Ectodermal cell (in vitro differentiated cells): ENCODE data around the gene HTRA1.

Experiments used
- H3K27ac ChIP-seq: 2 replicates; pipeline ENCODE4 v1.7.0; 2013; ENCODE audit warnings: mild to moderate bottlenecking, low read depth, low read length; ENCODE audit not compliant: insufficient read depth, poor library complexity, severe bottlenecking
- H3K27me3 ChIP-seq: 2 replicates; pipeline ENCODE4 v1.7.0; 2013; ENCODE audit warnings: mild to moderate bottlenecking, low read length; ENCODE audit not compliant: insufficient read depth, control insufficient read depth, poor library complexity, severe bottlenecking
- H3K36me3 ChIP-seq: one replicate; pipeline ENCODE4 v1.7.0; 2013; ENCODE audit warnings: low read length; ENCODE audit not compliant: control insufficient read depth, insufficient read depth
- H3K4me1 ChIP-seq: one replicate; pipeline ENCODE4 v1.7.0; 2013; ENCODE audit warnings: low read length; ENCODE audit not compliant: control insufficient read depth, insufficient read depth
- H3K4me3 ChIP-seq: 2 replicates; pipeline ENCODE4 v1.7.0; 2013; ENCODE audit warnings: low read depth, low read length, control low read depth; ENCODE audit not compliant: insufficient read depth
- H3K9me3 ChIP-seq: 2 replicates; pipeline ENCODE4 v1.7.0; 2013; ENCODE audit warnings: mild to moderate bottlenecking, low read length, moderate library complexity; ENCODE audit not compliant: control insufficient read depth
- WGBS, 2 experiments: methylation state at CpG; one replicate each; pipeline ENCODE4 v1.1.7; 2013; ENCODE audit warnings: missing lambda C conversion rate in 2 of 2; 5-methylcytosine and 5-hydroxymethylcytosine counted together

Gene HTRA1

DNA sequence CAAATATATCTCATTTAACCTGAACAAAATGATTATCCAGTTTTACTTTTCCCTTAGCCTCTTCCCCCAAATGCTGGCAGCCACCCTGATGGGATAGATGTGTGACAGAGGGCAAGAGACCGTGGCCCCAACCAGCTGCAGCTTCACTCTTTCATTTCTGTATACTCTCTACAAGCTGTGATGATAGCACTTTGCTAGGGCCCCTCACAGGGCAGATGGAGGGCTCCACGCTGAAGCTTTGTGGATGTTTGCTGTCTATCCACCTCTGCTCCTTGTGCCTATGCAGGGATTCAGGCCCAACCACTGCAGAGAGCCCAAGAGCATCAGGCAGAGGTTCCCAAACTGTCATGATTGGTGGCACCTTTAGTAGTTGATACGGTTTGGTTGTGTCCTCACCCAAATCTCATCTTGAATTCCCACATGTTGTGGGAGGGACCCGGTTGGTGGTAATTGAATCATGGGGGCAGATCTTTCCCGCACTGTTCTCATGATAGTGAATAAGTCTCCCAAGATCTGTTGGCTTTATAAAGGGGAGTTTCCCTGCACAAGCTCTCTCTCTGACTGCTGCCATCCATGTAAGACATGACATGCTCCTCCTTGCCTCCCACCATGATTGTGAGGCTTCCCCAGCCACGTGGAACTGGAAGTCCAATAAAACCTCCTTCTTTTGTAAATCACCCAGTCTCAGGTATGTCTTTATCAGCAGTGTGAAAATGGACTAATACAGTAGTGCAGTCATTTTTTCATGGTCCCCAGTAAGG is 20.1 kb downstream of the HTRA1 start:
- WGBS, 2 experiments = 87 to 89% methylated on average over 6 of the region's 6 CpGs

DNA sequence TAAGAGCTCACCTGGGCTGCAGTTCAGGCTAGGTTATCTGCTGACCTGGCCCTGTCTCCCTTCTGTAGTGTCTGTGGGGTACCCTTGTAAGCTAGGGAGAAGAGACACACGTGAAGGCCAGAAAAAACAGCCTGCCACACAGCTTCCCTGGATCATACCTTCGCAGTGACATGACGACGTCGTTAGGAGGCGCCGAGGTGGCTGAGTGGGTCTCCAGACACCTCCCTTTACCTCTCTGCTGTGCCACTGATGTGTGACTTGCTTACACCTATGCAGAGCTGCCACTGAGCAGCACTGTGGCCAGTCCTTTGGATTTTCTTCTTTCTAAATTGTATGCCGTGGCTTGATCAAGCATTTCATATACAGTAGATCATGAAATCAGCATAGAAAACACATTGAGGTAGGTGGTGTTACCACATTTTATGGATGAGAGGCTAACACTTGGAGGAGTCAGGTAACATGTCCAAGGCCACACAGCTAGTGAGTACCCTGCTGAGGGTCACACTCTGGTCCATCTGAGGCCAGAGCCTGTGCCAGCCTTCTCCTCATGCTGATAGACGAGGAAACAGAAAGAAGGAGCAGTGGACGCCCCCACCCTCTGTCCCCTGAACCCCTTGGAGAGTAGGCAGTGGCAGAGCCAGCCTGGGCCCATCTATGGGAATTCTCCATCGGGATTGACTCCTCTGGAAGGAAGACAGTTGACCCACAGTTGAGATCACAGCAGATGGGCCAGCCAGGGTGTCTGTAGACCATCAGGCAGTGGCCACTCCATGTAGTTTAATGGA is 23.1 kb downstream of the HTRA1 start:
- H3K36me3 ChIP-seq = no peaks in the 10 kb centered on the region
- no peak overlapping the region for H3K27ac ChIP-seq
- peaks cover 14% of the 10 kb centered on the region for H3K4me1 ChIP-seq
- H3K4me3 ChIP-seq = no peak overlapping the region
- no peaks in the 10 kb centered on the region for H3K27me3 ChIP-seq
- no peaks in the 10 kb centered on the region for H3K9me3 ChIP-seq
- WGBS, 2 experiments = 91% methylated on average over 10 to 11 of the region's 11 CpGs

More for the DNA sequence above, 20.1 kb downstream of the HTRA1 start:
- Histone ChIP-seq H3K36me3 (no peaks in the 10 kb centered on the region), H3K4me3 (no peak overlapping the region), H3K27ac (no peak overlapping the region), H3K9me3 (no peaks in the 10 kb centered on the region), H3K4me1 (peaks cover 5% of the 10 kb centered on the region), H3K27me3 (no peaks in the 10 kb centered on the region)

DNA sequence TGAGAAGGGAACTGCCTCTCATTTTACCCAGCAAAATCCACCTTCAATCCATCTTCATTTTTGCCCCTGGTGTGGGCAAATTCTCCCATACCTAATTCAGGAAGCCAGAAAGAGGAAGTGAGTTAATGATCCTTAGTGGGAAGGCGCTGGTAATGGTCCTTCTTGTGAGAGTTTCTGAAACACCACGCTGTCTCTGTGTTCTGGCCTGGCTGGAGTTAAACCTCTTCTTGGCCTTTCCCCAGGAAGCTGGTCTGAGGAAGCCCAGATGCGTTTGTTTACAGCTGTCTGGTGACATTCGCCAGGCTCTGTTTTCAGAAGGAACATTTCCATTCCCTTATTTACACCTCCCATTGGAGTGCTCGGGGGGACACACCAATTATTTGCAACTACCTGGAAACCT is 24.3 kb downstream of the HTRA1 start:
- H3K4me1 ChIP-seq = peaks cover 14% of the 10 kb centered on the region
- H3K9me3 ChIP-seq = no peaks in the 10 kb centered on the region
- no peak overlapping the region for H3K4me3 ChIP-seq
- no peak overlapping the region for H3K27ac ChIP-seq
- WGBS, 2 experiments = 86 to 91% methylated on average over 4 to 5 of the region's 5 CpGs
- no peaks in the 10 kb centered on the region for H3K27me3 ChIP-seq
- no peaks in the 10 kb centered on the region for H3K36me3 ChIP-seq

DNA sequence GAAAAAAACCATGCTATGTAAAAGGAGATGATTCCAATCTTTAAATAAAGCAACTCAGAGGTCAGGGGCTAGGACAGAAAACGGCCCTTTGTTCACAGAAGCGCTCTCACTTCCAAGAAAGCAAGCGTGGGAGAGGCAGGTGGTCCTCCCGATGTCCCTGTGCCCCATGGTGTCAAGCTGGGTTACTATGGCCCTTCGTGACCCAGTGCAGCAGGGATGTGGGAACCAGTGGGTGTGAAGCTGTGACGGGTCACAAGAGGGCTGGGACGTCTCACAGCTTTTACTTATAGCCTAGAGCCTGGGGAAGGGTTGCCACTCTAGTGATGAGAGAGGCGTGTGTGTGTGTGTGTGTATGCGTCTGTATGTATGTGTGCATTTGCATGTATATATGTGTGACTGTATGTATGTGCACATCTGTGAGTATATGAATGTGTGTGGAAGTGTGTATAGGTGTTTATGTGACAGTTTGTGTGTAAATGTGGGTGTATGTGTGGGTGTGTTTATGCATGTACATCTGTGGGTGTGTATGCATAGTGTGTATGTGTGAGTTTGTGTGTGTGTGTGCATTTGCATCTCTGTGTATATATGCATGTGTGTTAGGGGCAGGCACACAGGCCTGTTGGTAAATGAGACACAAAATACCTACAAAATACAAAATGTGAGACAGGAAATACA is 25.2 kb downstream of the HTRA1 start:
- 78 to 83% methylated on average over 9 of the region's 9 CpGs for WGBS, 2 experiments

DNA sequence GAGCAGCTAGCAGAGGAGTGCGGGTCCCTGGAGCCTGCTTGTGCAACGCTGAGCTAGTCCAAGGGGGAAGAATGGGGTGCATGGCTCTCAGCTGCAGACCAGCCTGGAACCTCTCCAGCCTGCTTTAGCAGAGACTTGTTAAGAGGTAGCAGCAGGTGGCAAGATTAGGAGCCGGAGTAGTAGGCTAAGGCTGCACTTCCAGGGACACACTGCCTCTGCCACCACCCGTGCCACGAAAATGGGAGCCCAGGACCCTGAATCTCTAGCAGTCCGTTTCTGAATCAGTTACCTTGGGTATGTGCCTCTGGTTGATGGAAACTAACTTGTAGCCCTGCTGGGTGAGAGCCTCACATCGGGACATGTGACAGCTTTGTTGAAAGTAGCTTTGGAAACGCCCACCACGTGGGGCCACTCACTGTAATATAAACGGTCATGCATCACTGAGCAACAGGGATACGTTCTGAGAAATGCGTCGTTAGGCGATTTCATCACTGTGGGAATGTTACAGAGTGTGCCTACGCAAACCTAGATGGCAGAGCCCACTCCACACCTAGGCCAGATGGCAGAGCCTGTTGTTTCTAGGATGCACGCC is 25.9 kb downstream of the HTRA1 start:
- Histone ChIP-seq H3K9me3 (no peaks in the 10 kb centered on the region), H3K36me3 (no peaks in the 10 kb centered on the region), H3K27me3 (no peaks in the 10 kb centered on the region), H3K4me1 (peaks cover 21% of the 10 kb centered on the region), H3K4me3 (no peak overlapping the region), H3K27ac (no peak overlapping the region)
- WGBS, 2 experiments = 82 to 85% methylated on average over 16 of the region's 16 CpGs

More for the DNA sequence above, 25.2 kb downstream of the HTRA1 start:
- Histone ChIP-seq H3K27ac (no peak overlapping the region), H3K9me3 (no peaks in the 10 kb centered on the region), H3K36me3 (no peaks in the 10 kb centered on the region), H3K27me3 (no peaks in the 10 kb centered on the region), H3K4me3 (no peak overlapping the region), H3K4me1 (peaks cover 16% of the 10 kb centered on the region)

DNA sequence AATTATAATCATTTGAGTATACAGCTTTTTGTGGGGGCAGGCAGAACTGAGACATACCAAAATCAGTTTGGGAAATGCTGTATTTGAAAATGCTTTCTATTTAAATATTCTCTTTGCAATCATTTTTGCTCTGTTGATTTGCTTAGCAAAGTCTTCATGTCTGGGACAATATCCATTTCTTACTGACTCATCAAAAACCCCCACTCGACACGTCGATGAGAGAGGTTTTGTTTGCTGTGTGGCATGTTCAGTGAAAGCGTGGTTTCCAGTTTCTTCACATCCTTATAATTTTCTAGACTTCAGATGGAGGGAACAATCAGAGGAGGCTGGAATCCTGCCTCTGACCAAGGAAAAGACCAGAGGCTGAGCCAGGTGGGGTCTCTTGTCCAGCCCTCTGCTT is 28.9 kb downstream of the HTRA1 start:
- H3K27ac ChIP-seq = no peak overlapping the region
- peaks cover 21% of the 10 kb centered on the region for H3K4me1 ChIP-seq
- no peaks in the 10 kb centered on the region for H3K27me3 ChIP-seq
- 96% methylated on average over 4 of the region's 4 CpGs; no CpG with 5 or more reads in 1 of the 2 experiments for WGBS, 2 experiments
- H3K36me3 ChIP-seq = no peaks in the 10 kb centered on the region
- no peaks in the 10 kb centered on the region for H3K9me3 ChIP-seq
- H3K4me3 ChIP-seq = no peak overlapping the region

GRCh38 chr10:122490786-122491680 is 29.7 kb downstream of the HTRA1 start:
- H3K9me3 ChIP-seq = no peaks in the 10 kb centered on the region
- H3K27ac ChIP-seq = no peak overlapping the region
- 92 to 94% methylated on average over 26 of the region's 26 CpGs for WGBS, 2 experiments

DNA sequence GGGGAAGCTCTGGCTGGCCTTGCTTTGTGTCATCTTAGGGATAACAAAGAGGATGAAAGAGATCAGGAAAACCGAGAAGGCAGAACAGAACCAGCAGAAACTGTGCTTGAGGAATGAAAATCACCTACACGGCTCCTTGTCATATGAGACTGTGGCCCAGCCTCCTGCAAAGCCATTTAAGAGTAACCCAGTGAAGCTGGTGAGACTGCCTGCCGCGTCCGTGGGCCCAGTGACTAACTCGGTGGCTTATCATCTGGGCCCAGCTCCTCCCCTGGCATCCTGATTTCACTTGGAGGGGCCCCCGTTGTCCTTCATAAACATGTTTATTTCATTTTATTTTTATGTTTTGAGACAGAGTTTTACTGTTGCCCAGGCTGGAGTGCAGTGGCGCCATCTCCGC is 30.7 kb downstream of the HTRA1 start:
- H3K27me3 ChIP-seq = no peaks in the 10 kb centered on the region
- no peaks in the 10 kb centered on the region for H3K36me3 ChIP-seq
- no peak overlapping the region for H3K4me3 ChIP-seq
- 85 to 89% methylated on average over 9 of the region's 9 CpGs for WGBS, 2 experiments
- H3K27ac ChIP-seq = no peak overlapping the region
- peaks cover 12% of the 10 kb centered on the region for H3K4me1 ChIP-seq
- no peaks in the 10 kb centered on the region for H3K9me3 ChIP-seq

More at GRCh38 chr10:122490786-122491680, 29.7 kb downstream of the HTRA1 start:
- H3K4me3 ChIP-seq = no peak overlapping the region
- H3K27me3 ChIP-seq = no peaks in the 10 kb centered on the region
- peaks cover 16% of the 10 kb centered on the region for H3K4me1 ChIP-seq
- no peaks in the 10 kb centered on the region for H3K36me3 ChIP-seq

- H3K36me3 ChIP-seq = no peaks in the 10 kb centered on the region
These were observed 31.7 kb downstream of the HTRA1 start for GRCh38 chr10:122492999-122493481.

More at GRCh38 chr10:122492999-122493481, 31.7 kb downstream of the HTRA1 start:
- Histone ChIP-seq H3K4me1 (peaks cover 8% of the 10 kb centered on the region), H3K27me3 (no peaks in the 10 kb centered on the region), H3K4me3 (no peak overlapping the region), H3K27ac (no peak overlapping the region), H3K9me3 (no peaks in the 10 kb centered on the region)
- WGBS, 2 experiments = 87 to 88% methylated on average over 9 of the region's 9 CpGs
